ENCODE results near the gene KAT2B. TPM values are rescaled to one million over a fixed set of nuclear protein-coding genes. Genes with fewer than 3 reads are reported as not detected.
"Not testable (repeated sequence)": the region's sequence is repeated elsewhere in the genome, so short reads cannot be mapped to it uniquely, and the experiment has no call there.

The KAT2B gene
- total RNA-seq, 4 donors from 2014 or later: 39.4 to 87.3 (median 61.1) TPM

GRCh38 chr3:20022954-20023622, 17.2 kb upstream of the KAT2B start:
- DNase-seq: no peak
- intact Hi-C loops (cut with DNase I; ENCODE audit: low total_unique reads) (no loop called here), in situ Hi-C loops (cut with MboI; ENCODE audit: low sequenced_read_pairs in 4 of 4) (no loop called here)
- TF ChIP-seq POLR2A (IDR thresholded peaks at IDR 0.05) (no peak), CTCF (IDR thresholded peaks at IDR 0.05 in 4 of 5, conservative IDR thresholded peaks at IDR 0.05 in 1 of 5) (no peak)
- H3K9me3 ChIP-seq: no peaks in the 10 kb centered on the region
- no peak overlapping the region for H3K4me3 ChIP-seq
- no peaks in the 10 kb centered on the region for H3K27me3 ChIP-seq
- no peak for ATAC-seq
- H3K36me3 ChIP-seq: no peaks in the 10 kb centered on the region
- H3K4me1 ChIP-seq: peaks cover 0 to 4% of the 10 kb centered on the region in 2 donors
- H3K27ac ChIP-seq: peak overlapping the region in 3 of 4 donors; percentile 10 to 56 (median 41)

- intact Hi-C loops (cut with DNase I; ENCODE audit: low total_unique reads): no loop called here
- H3K9me3 ChIP-seq: no peaks in the 10 kb centered on the region
- DNase-seq: peak in 1 of 2 donors; percentile 11
- TF ChIP-seq POLR2A (IDR thresholded peaks at IDR 0.05) (no peak), CTCF (IDR thresholded peaks at IDR 0.05 in 4 of 5, conservative IDR thresholded peaks at IDR 0.05 in 1 of 5) (no peak)
- H3K27ac ChIP-seq: peak overlapping the region in 3 of 4 donors; percentile 28 to 64 (median 56)
- H3K27me3 ChIP-seq: no peaks in the 10 kb centered on the region
- no peak overlapping the region for H3K4me3 ChIP-seq
- H3K36me3 ChIP-seq: no peaks in the 10 kb centered on the region
- peaks cover 0 to 4% of the 10 kb centered on the region in 2 donors for H3K4me1 ChIP-seq
- peak; percentile 33 to 65 for ATAC-seq
- in situ Hi-C loops (cut with MboI; ENCODE audit: low sequenced_read_pairs in 4 of 4): no loop called here
Measured at GRCh38 chr3:20023623-20024405, 16.4 kb upstream of the KAT2B start.

- ATAC-seq (no peak), DNase-seq (no peak)
- intact Hi-C loops (cut with DNase I; ENCODE audit: low total_unique reads) (no loop called here), in situ Hi-C loops (cut with MboI; ENCODE audit: low sequenced_read_pairs in 4 of 4) (no loop called here)
- no peak overlapping the region for H3K27ac ChIP-seq
- H3K27me3 ChIP-seq: no peaks in the 10 kb centered on the region
- no peaks in the 10 kb centered on the region for H3K9me3 ChIP-seq
- no peak overlapping the region for H3K4me3 ChIP-seq
- no peaks in the 10 kb centered on the region for H3K36me3 ChIP-seq
- no peak for TF ChIP-seq POLR2A (IDR thresholded peaks at IDR 0.05)
- no peak for TF ChIP-seq CTCF (IDR thresholded peaks at IDR 0.05 in 4 of 5, conservative IDR thresholded peaks at IDR 0.05 in 1 of 5)
- peaks cover 0 to 4% of the 10 kb centered on the region in 2 donors for H3K4me1 ChIP-seq
Measured at GRCh38 chr3:20027136-20027535, 13.1 kb upstream of the KAT2B start.

GRCh38 chr3:20028905-20029331, 11.3 kb upstream of the KAT2B start:
- Histone ChIP-seq H3K4me1 (no peaks in the 10 kb centered on the region), H3K36me3 (no peaks in the 10 kb centered on the region), H3K4me3 (no peak overlapping the region), H3K27ac (no peak overlapping the region), H3K27me3 (no peaks in the 10 kb centered on the region), H3K9me3 (no peaks in the 10 kb centered on the region)
- TF ChIP-seq CTCF (IDR thresholded peaks at IDR 0.05 in 4 of 5, conservative IDR thresholded peaks at IDR 0.05 in 1 of 5) (no peak), POLR2A (IDR thresholded peaks at IDR 0.05) (no peak)
- ATAC-seq (no peak), DNase-seq (no peak)
- intact Hi-C loops (cut with DNase I; ENCODE audit: low total_unique reads): no loop called here
- in situ Hi-C loops (cut with MboI; ENCODE audit: low sequenced_read_pairs in 4 of 4): no loop called here

GRCh38 chr3:20031939-20032338, 8.3 kb upstream of the KAT2B start:
- H3K4me3 ChIP-seq; H3K4me1 ChIP-seq; intact Hi-C loops (cut with DNase I; ENCODE audit: low total_unique reads); H3K27me3 ChIP-seq; H3K9me3 ChIP-seq; ATAC-seq; H3K27ac ChIP-seq; DNase-seq; H3K36me3 ChIP-seq: not testable (repeated sequence)
- in situ Hi-C loops (cut with MboI; ENCODE audit: low sequenced_read_pairs in 4 of 4): loop anchor here in 2 of 4 donors (10.0 kb wide), 2 partner anchors 87 to 153 kb away; partner anchors contain the start of genes RAB5A (in 2 of the 2) and SGO1 (in 1 of the 2)
